Thymus (tissue), 11 donors: ENCODE data around the gene ZNF618. TPM values are rescaled to one million over a fixed set of nuclear protein-coding genes. Genes with fewer than 3 reads are reported as not detected.

Experiments used
- DNase-seq, 9 donors: peaks; one replicate each; pipeline ENCODE4 v3.0.0-alpha.2; 2013; ENCODE audit warnings: low spot score in 9 of 9, low read depth in 6 of 9, missing footprints in 1 of 9
- H3K27ac ChIP-seq, 2 donors: one replicate each; pipeline ENCODE4 v1.5.1; 2013; ENCODE audit warnings: control low read depth in 1 of 2, low read depth in 1 of 2, low read length in 1 of 2, mild to moderate bottlenecking in 1 of 2, moderate library complexity in 1 of 2
- H3K27me3 ChIP-seq, 2 donors: one replicate each; pipeline ENCODE4 v1.5.1; 2013; ENCODE audit warnings: low read length in 1 of 2; ENCODE audit not compliant: control insufficient read depth in 2 of 2, insufficient read depth in 1 of 2
- H3K36me3 ChIP-seq, 2 donors: one replicate each; pipeline ENCODE4 v1.5.1; 2013; ENCODE audit warnings: low read length in 1 of 2, mild to moderate bottlenecking in 1 of 2, moderate library complexity in 1 of 2; ENCODE audit not compliant: control insufficient read depth in 2 of 2, insufficient read depth in 2 of 2
- H3K4me1 ChIP-seq, 2 donors: one replicate each; pipeline ENCODE4 v1.5.1; 2013; ENCODE audit warnings: low read length in 2 of 2; ENCODE audit not compliant: control insufficient read depth in 2 of 2, insufficient read depth in 2 of 2
- H3K4me3 ChIP-seq, 2 donors: one replicate each; pipeline ENCODE4 v1.5.1; 2013; ENCODE audit warnings: low read length in 2 of 2, control low read depth in 1 of 2, mild to moderate bottlenecking in 1 of 2
- H3K9me3 ChIP-seq, 2 donors: one replicate each; pipeline ENCODE4 v1.5.1; 2013; ENCODE audit warnings: low read length in 1 of 2, mild to moderate bottlenecking in 1 of 2; ENCODE audit not compliant: control insufficient read depth in 2 of 2, insufficient read depth in 1 of 2
- WGBS: extraction: QIAGEN DNeasy Blood & Tissue Kit; methylation state at CpG from one replicate; pipeline ENCODE4 v1.1.7; 2013; 5-methylcytosine and 5-hydroxymethylcytosine counted together
- polyA plus RNA-seq: library from polyadenylated mRNA; stranded (reverse); fragments of 200-250 nt; gene quantifications from one replicate; pipeline ENCODE4 v1.2.3, GENCODE V29; 2013
- total RNA-seq: library from RNA; stranded (reverse); fragments of 120-200 nt; gene quantifications from one replicate; pipeline ENCODE4 v1.2.4, GENCODE V29; 2013
- donor health status: healthy.

Gene ZNF618
- total and polyA plus RNA-seq, 2 donors, result 1.6 to 1.8 TPM

DNA sequence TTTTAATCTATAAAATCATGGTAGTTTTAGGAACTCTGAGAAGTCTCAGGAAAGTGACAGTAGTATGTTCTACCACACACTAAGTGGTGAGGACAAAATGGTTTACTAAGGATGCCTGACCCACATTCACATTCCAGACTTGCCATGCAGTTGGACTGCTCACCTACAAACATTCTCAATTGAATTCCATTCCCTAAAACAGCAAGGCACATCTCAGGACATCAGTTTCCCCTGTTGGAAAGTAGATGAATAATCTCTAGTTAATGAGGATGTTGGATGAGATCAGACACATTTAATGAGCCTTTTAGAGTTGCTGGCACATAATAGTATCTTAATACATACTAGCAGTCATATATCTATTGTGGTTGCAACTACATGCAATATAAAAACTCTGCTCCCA, 76.6 kb downstream of the ZNF618 start:
- Histone ChIP-seq H3K27ac (no peak overlapping the region), H3K36me3 (no peaks in the 10 kb centered on the region), H3K4me1 (no peaks in the 10 kb centered on the region), H3K4me3 (no peak overlapping the region), H3K9me3 (no peaks in the 10 kb centered on the region), H3K27me3 (no peaks in the 10 kb centered on the region)
- DNase-seq, result no peak

DNA sequence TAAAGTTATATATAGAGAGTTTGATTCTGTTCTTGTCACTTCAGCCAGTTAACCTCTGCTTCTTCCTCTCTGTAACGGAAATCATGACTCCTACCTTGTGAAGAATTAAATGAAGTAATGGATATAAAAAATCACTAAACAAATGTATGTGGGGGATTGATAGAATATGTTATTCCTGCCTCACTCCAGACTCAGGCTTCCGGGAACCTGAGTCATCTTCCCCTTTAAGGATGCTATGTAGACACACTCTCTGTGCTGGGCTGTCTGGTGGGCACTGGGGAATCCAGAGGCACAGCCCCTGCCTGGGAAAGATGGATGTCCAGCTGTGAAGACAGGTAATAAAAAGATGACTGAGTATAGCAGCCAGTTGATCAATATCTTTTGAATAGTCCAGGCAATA, 77.4 kb downstream of the ZNF618 start:
- Histone ChIP-seq H3K4me3 (no peak overlapping the region), H3K36me3 (no peaks in the 10 kb centered on the region)

GRCh38 chr9:113954591-113954990, 78.5 kb downstream of the ZNF618 start:
- DNase-seq, result no peak
- Histone ChIP-seq H3K9me3 (no peaks in the 10 kb centered on the region), H3K36me3 (no peaks in the 10 kb centered on the region), H3K27me3 (no peaks in the 10 kb centered on the region), H3K4me3 (no peak overlapping the region), H3K27ac (no peak overlapping the region), H3K4me1 (no peaks in the 10 kb centered on the region)

More for the DNA sequence above, 77.4 kb downstream of the ZNF618 start:
- Histone ChIP-seq H3K9me3 (no peaks in the 10 kb centered on the region), H3K27me3 (no peaks in the 10 kb centered on the region), H3K27ac (no peak overlapping the region), H3K4me1 (no peaks in the 10 kb centered on the region)
- no peak for DNase-seq
- 69% methylated on average over 2 of the region's 2 CpGs for WGBS

- Histone ChIP-seq H3K27me3 (no peaks in the 10 kb centered on the region), H3K4me1 (no peaks in the 10 kb centered on the region), H3K27ac (no peak overlapping the region), H3K4me3 (no peak overlapping the region), H3K36me3 (no peaks in the 10 kb centered on the region), H3K9me3 (no peaks in the 10 kb centered on the region)
- DNase-seq, result no peak
- 86% methylated on average over 2 of the region's 2 CpGs for WGBS
Observed at GRCh38 chr9:113955076-113955752, 79.1 kb downstream of the ZNF618 start.

DNA sequence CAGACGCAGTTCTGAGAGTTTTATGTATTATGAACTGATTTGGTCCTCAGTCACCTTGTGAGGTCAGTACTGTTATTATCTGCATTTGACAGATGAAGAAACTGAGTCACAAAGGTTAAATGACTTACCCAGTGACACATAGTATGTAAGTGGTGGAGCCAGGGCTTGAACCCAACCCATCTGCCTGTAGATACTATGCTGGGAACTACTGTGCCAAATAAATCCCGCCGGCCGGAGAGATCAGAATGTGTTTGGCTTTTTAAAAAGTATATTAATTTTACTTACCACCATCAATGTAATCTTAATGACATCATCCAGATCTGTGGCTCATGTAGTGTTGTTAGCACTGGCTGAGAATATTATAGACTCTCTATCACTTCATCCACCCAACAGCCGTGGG, 80.8 kb downstream of the ZNF618 start:
- no peaks in the 10 kb centered on the region for H3K9me3 ChIP-seq
- no peak overlapping the region for H3K27ac ChIP-seq
- H3K36me3 ChIP-seq, result no peaks in the 10 kb centered on the region
- H3K4me3 ChIP-seq, result no peak overlapping the region
- no peaks in the 10 kb centered on the region for H3K27me3 ChIP-seq
- H3K4me1 ChIP-seq, result no peaks in the 10 kb centered on the region
- 97% methylated on average over 5 of the region's 5 CpGs for WGBS
- DNase-seq, result no peak

DNA sequence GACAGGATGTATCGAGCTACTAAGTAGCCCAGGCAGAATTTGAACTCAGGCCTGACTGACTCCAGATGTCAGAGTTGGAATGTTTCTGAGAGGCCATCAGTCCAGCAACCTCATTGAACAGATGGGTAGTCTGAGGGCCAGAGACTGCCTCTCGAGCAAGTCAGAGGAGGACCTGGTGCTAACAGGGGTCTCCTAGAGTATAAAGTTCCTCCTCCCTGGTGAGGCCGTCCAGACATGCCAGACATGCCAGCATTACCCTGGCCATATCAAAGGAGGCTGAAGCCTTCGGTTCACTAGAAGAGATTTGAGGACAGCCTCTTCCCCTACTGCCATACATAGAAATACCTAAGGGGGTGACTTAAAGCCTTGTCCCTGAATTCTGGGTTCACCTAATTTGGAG, 81.2 kb downstream of the ZNF618 start:
- Histone ChIP-seq H3K27me3 (no peaks in the 10 kb centered on the region), H3K4me3 (no peak overlapping the region), H3K27ac (no peak overlapping the region), H3K36me3 (no peaks in the 10 kb centered on the region), H3K4me1 (no peaks in the 10 kb centered on the region), H3K9me3 (no peaks in the 10 kb centered on the region)
- no peak for DNase-seq
- 94% methylated on average over 4 of the region's 4 CpGs for WGBS

DNA sequence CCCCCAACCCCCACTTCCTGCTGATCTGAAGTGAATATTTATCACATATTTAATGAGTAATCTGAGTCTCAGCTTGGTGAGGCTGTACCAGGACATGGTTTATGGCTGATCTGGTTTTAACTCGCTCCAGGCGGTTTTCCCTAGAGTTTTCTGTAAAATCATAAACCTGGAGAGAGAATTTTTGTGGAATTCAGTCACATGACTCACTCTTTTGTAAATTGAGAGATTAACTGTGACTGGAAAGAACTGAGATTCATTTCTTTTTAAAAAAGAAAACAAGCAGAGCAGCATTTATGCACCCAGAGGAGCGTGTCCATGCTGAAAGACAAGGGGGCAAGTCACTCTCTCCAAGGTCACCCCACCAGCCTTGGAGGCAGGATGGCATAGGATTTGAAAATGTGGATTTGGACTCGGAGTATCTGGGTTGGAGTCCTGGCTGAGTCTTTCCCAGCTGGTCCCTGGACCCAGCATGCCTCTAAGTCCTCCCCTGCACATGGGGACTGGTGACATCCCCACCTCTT, 81.8 kb downstream of the ZNF618 start:
- DNase-seq, result no peak
- Histone ChIP-seq H3K4me3 (no peak overlapping the region), H3K9me3 (no peaks in the 10 kb centered on the region), H3K4me1 (no peaks in the 10 kb centered on the region), H3K27me3 (no peaks in the 10 kb centered on the region), H3K27ac (no peak overlapping the region), H3K36me3 (no peaks in the 10 kb centered on the region)
- 67% methylated on average over 4 of the region's 4 CpGs for WGBS

- H3K36me3 ChIP-seq, result no peaks in the 10 kb centered on the region
- no peak overlapping the region for H3K27ac ChIP-seq
- WGBS, result 98% methylated on average over 6 of the region's 6 CpGs
- no peaks in the 10 kb centered on the region for H3K9me3 ChIP-seq
- no peak for DNase-seq
- H3K4me1 ChIP-seq, result no peaks in the 10 kb centered on the region
- no peak overlapping the region for H3K4me3 ChIP-seq
- H3K27me3 ChIP-seq, result no peaks in the 10 kb centered on the region
Observed at GRCh38 chr9:113958556-113958955, 82.4 kb downstream of the ZNF618 start.

DNA sequence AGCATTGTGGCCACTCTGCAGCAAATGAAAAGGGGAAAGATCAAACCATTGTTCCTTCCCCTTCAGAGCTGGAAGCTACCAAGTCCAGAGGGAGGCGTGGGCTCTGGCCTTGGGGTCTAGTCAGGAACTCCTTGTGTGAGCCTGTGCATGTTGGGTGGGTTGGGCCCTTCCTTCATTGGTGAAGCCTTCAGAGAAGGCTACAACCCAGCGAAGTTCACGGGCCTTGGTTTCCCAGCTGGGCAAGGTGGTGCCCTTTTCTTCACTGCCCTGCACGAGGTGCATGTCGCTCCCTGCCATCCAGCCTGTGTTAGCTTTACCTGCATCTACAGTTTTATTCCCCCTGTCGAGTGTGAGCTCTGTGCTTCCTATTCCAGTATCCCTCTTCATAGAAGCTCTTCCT, 84.7 kb downstream of the ZNF618 start:
- H3K4me1 ChIP-seq, result no peaks in the 10 kb centered on the region
- H3K27ac ChIP-seq, result no peak overlapping the region
- WGBS, result 96% methylated on average over 6 of the region's 6 CpGs
- H3K4me3 ChIP-seq, result no peak overlapping the region
- no peaks in the 10 kb centered on the region for H3K36me3 ChIP-seq
- H3K27me3 ChIP-seq, result no peaks in the 10 kb centered on the region
- DNase-seq, result no peak
- H3K9me3 ChIP-seq, result no peaks in the 10 kb centered on the region
